Smooth muscle cell (in vitro differentiated cells): ENCODE results near the gene TMA7B. TPM values are rescaled to one million over a fixed set of nuclear protein-coding genes. Genes with fewer than 3 reads are reported as not detected.

ENCODE experiments used
- DNase-seq: peaks from one replicate; lab custom pipeline; 2025; ENCODE audit not compliant: unreplicated experiment; lab: John Stamatoyannopoulos, UW
- H2AFZ ChIP-seq: fragments of 200-600 bp; sonication (generic); 2 replicates; pipeline ENCODE4 v1.6.0; 2016; ENCODE audit warnings: antibody characterized with exemption, low read depth, mild to moderate bottlenecking
- H3F3A ChIP-seq: fragments of 200-600 bp; sonication (generic); 2 replicates; pipeline ENCODE4 v1.6.0; 2017; ENCODE audit warnings: antibody characterized with exemption, low read depth
- H3K27ac ChIP-seq: fragments of 200-600 bp; sonication (generic); 2 replicates; pipeline ENCODE4 v1.5.1; 2016; ENCODE audit warnings: low read depth, mild to moderate bottlenecking
- H3K27me3 ChIP-seq: fragments of 200-600 bp; sonication (generic); 2 replicates; pipeline ENCODE4 v1.6.1; 2016; ENCODE audit warnings: low read depth, mild to moderate bottlenecking
- H3K36me3 ChIP-seq: fragments of 200-600 bp; sonication (generic); 2 replicates; pipeline ENCODE4 v1.5.1; 2016; ENCODE audit warnings: low read depth
- H3K4me1 ChIP-seq: fragments of 200-600 bp; sonication (generic); 2 replicates; pipeline ENCODE4 v1.5.1; 2016; ENCODE audit warnings: low read depth
- H3K4me2 ChIP-seq: fragments of 200-600 bp; sonication (generic); 2 replicates; pipeline ENCODE4 v1.6.0; 2016; ENCODE audit warnings: mild to moderate bottlenecking
- H3K4me3 ChIP-seq: fragments of 200-600 bp; sonication (generic); 2 replicates; pipeline ENCODE4 v1.5.1; 2016; ENCODE audit warnings: mild to moderate bottlenecking
- H3K79me2 ChIP-seq: fragments of 200-600 bp; sonication (generic); 2 replicates; pipeline ENCODE4 v1.6.0; 2016; ENCODE audit warnings: low read depth, mild to moderate bottlenecking
- H3K9ac ChIP-seq: fragments of 200-600 bp; sonication (generic); 2 replicates; pipeline ENCODE4 v1.6.0; 2016; ENCODE audit warnings: low read depth
- H3K9me3 ChIP-seq: fragments of 200-600 bp; sonication (generic); replicated peaks from 2 replicates; pipeline ENCODE4 v1.5.1; 2016; ENCODE audit warnings: low read depth
- H4K20me1 ChIP-seq: fragments of 200-600 bp; sonication (generic); 2 replicates; pipeline ENCODE4 v1.6.0; 2016; ENCODE audit warnings: low read depth
- WGBS: methylation state at CpG from one replicate; pipeline ENCODE4 v1.1.7; 2016; ENCODE audit warnings: low lambda C conversion rate; 5-methylcytosine and 5-hydroxymethylcytosine counted together
- polyA plus RNA-seq: library from polyadenylated mRNA; unstranded; fragments of >200 nt; fragmentation: Nextera tagmentation; extraction: Ambion mirVana; gene quantifications from 2 replicates; pipeline ENCODE4 v1.2.1, GENCODE V29; 2016
- total RNA-seq: library from RNA; depleted of rRNA; stranded (reverse); fragments of >200 nt; gene quantifications from 2 replicates; pipeline ENCODE4 v1.2.3, GENCODE V29; 2014
- TF ChIP-seq, protein P1 (sequence below): fragments of 200-600 bp; sonication (generic); IDR thresholded peaks from 2 replicates; pipeline ENCODE4 v1.5.1; 2017; ENCODE audit warnings: borderline replicate concordance, mild to moderate bottlenecking, antibody characterized with exemption; ENCODE audit not compliant: insufficient read depth, poor library complexity, severe bottlenecking

TMA7B gene
- total and polyA plus RNA-seq, 2 experiments from 2014 or later = not detected

DNA sequence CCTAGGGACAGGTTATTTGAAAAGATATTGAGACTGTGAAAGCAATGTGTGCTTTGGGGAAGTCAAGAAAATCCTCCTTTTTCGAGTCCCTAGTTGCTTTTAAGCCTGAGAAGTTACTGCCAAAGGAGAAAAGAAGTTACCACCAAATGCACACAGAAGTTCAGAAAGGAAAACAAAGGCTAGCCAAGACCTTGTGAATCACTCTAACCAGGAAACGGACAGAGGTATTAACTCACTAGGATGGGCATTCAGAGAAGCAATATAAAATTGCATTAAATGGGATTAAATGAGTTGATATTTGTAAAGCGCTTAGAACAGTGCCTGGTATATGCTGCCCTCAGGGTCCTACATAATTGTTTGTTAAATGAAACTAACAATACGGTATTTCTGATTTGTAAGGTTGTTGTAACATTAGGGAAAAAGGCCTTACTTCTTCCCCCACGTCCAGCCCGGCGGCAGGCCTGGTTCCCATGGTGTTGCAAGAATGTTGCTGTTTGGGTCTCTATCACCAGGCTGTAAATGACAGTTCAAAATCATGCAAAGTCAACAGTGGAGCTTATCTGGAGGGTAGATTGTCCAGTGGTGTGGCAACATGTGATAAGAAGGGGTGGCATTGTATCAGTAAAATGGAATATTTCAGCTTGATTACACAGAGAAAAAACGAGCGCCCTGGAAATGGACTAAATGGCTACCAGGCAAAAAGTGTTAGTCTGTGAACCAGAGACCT lies 7.1 kb downstream of the TMA7B start:
- no peak for DNase-seq
- no peaks in the 10 kb centered on the region for H3F3A ChIP-seq
- H3K27ac ChIP-seq = no peak overlapping the region
- 67% methylated on average over 9 of the region's 9 CpGs for WGBS
- no peaks in the 10 kb centered on the region for H3K36me3 ChIP-seq
- H3K27me3 ChIP-seq = no peaks in the 10 kb centered on the region
- no peaks in the 10 kb centered on the region for H4K20me1 ChIP-seq
- TF ChIP-seq, protein P1, sequence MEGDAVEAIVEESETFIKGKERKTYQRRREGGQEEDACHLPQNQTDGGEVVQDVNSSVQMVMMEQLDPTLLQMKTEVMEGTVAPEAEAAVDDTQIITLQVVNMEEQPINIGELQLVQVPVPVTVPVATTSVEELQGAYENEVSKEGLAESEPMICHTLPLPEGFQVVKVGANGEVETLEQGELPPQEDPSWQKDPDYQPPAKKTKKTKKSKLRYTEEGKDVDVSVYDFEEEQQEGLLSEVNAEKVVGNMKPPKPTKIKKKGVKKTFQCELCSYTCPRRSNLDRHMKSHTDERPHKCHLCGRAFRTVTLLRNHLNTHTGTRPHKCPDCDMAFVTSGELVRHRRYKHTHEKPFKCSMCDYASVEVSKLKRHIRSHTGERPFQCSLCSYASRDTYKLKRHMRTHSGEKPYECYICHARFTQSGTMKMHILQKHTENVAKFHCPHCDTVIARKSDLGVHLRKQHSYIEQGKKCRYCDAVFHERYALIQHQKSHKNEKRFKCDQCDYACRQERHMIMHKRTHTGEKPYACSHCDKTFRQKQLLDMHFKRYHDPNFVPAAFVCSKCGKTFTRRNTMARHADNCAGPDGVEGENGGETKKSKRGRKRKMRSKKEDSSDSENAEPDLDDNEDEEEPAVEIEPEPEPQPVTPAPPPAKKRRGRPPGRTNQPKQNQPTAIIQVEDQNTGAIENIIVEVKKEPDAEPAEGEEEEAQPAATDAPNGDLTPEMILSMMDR = no peak
- H3K9ac ChIP-seq = no peak overlapping the region
- H3K4me1 ChIP-seq = peaks cover 13% of the 10 kb centered on the region
- H3K4me3 ChIP-seq = no peak overlapping the region
- no peaks in the 10 kb centered on the region for H3K9me3 ChIP-seq
- no peak overlapping the region for H3K4me2 ChIP-seq
- no peaks in the 10 kb centered on the region for H3K79me2 ChIP-seq
- H2AFZ ChIP-seq = no peak overlapping the region

GRCh38 chr22:39967996-39968972 lies 8.1 kb downstream of the TMA7B start:
- Histone ChIP-seq H3F3A (no peaks in the 10 kb centered on the region), H3K9ac (no peak overlapping the region), H3K4me3 (no peak overlapping the region), H3K27ac (no peak overlapping the region), H3K9me3 (no peaks in the 10 kb centered on the region), H3K79me2 (no peaks in the 10 kb centered on the region), H3K27me3 (no peaks in the 10 kb centered on the region), H2AFZ (no peak overlapping the region), H3K36me3 (no peaks in the 10 kb centered on the region), H4K20me1 (no peaks in the 10 kb centered on the region), H3K4me2 (no peak overlapping the region), H3K4me1 (peaks cover 13% of the 10 kb centered on the region)
- DNase-seq = no peak
- TF ChIP-seq, protein P1 = no peak
- 67% methylated on average over 20 of the region's 20 CpGs for WGBS

DNA sequence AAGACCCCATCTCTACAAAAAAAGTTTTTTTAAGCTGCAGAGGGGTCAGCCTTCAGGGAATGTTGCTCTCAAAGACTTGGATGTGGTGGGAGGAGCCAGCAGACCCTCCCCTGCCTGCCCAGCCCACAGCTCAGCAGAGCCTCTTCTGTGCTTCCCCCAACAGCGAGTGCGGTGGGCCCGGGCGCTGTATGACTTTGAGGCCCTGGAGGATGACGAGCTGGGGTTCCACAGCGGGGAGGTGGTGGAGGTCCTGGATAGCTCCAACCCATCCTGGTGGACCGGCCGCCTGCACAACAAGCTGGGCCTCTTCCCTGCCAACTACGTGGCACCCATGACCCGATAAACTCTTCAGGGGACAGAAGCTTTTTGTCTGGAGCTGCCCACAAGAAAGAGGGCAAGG lies 10.5 kb downstream of the TMA7B start:
- Histone ChIP-seq H3K27ac (no peak overlapping the region), H3K27me3 (peaks cover 7% of the 10 kb centered on the region), H4K20me1 (no peaks in the 10 kb centered on the region), H2AFZ (no peak overlapping the region), H3K4me3 (no peak overlapping the region), H3K9me3 (no peaks in the 10 kb centered on the region), H3K36me3 (no peaks in the 10 kb centered on the region), H3F3A (no peaks in the 10 kb centered on the region), H3K4me2 (no peak overlapping the region), H3K4me1 (peaks cover 13% of the 10 kb centered on the region), H3K9ac (no peak overlapping the region), H3K79me2 (no peaks in the 10 kb centered on the region)
- no peak for DNase-seq
- WGBS = 98% methylated on average over 10 of the region's 10 CpGs
- TF ChIP-seq, protein P1 = no peak
